Measurements from ENCODE around the gene GPR137. TPM values are rescaled to one million over a fixed set of nuclear protein-coding genes. Genes with fewer than 3 reads are reported as not detected.
"Not testable (repeated sequence)": the region's sequence is repeated elsewhere in the genome, so short reads cannot be mapped to it uniquely, and the experiment has no call there.

GPR137 gene
- total RNA-seq, 1 experiment from 2014 or later, result 24.4 TPM

DNA sequence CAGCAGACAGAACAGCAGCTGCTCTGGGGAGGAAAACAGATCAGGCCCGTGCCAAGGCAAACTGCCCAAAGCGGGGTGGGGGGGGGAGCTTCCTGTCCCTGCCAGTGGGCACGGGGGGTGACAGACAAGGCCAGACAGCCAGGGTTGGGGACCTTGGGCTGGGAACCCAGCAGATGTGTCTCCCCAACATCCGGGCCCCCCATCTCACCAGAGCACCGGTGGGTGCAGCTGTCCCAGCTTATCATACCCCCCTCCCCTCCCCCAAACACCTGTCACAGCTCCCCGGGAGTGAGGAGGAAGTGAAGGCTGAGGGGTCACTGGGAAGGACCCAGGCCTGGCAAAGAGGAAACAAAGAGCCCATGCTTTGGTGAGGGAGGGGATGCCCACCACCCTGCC is 40.2 kb upstream of the GPR137 start:
- CTCF ChIA-PET, result interaction anchor here (0.6 to 3.1 kb wide), 4 partner anchors 24 to 110 kb away, joined by 3 to 15 read pairs (median 8); no protein-coding TSS in a partner anchor
- H3K9ac ChIP-seq (ENCODE audit: low read length), result peak overlapping the region; percentile 100
- H2AFZ ChIP-seq (ENCODE audit: low read depth, low read length, poor library complexity, severe bottlenecking), result no peak overlapping the region
- ATAC-seq (no peak), DNase-seq (ENCODE audit: low read depth, low spot score) (no peak)
- H3K4me3 ChIP-seq (replicated peaks in 1 of 2; ENCODE audit: low read depth in 1 of 2, low read length in 2 of 2), result peak overlapping the region; percentile 99 to 100
- no peaks in the 10 kb centered on the region for H3K9me3 ChIP-seq (ENCODE audit: control insufficient read depth in 1 of 2, insufficient read depth in 1 of 2, low read depth in 1 of 2, low read length in 2 of 2)
- POLR2A ChIA-PET, result interaction anchor here (0.7 to 4.6 kb wide), 8 partner anchors 19 to 1355 kb away, joined by 3 to 29 read pairs (median 5); partner anchors contain the start of genes NUDT22, STIP1 and TRPT1
- intact Hi-C loops (cut with micrococcal nuclease), result no loop called here
- no peaks in the 10 kb centered on the region for H3K27me3 ChIP-seq (ENCODE audit: insufficient read depth, low read length)
- TF ChIP-seq TCF7L2 (IDR thresholded peaks at IDR 0.05; ENCODE audit: borderline replicate concordance, extremely low read depth, insufficient read depth, insufficient read length) (no peak), EZH2 (IDR thresholded peaks at IDR 0.05) (no peak), SP1 (IDR thresholded peaks at IDR 0.05; ENCODE audit: low read depth) (no peak), POLR2AphosphoS5 (IDR thresholded peaks at IDR 0.05; ENCODE audit: low read depth, low read length) (no peak), ELF1 (IDR thresholded peaks at IDR 0.05; ENCODE audit: borderline replicate concordance, low read depth) (no peak)
- TF ChIP-seq, protein P1, sequence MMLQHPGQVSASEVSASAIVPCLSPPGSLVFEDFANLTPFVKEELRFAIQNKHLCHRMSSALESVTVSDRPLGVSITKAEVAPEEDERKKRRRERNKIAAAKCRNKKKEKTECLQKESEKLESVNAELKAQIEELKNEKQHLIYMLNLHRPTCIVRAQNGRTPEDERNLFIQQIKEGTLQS (IDR thresholded peaks at IDR 0.05), result no peak
- no TSS peak for BruUV-seq (replicated peaks)
- H3K4me1 ChIP-seq (ENCODE audit: control insufficient read depth in 1 of 2, insufficient read depth in 2 of 2, low read length in 2 of 2), result peaks cover 33 to 71% of the 10 kb centered on the region in 2 experiments
- H3K27ac ChIP-seq (ENCODE audit: low read depth, low read length), result peak overlapping the region; percentile 94
- H3K79me2 ChIP-seq (ENCODE audit: insufficient read depth, low read length), result peaks cover 48% of the 10 kb centered on the region
- peaks cover 0 to 12% of the 10 kb centered on the region in 2 experiments; a peak in 1 of 4 replicates for H3K36me3 ChIP-seq (ENCODE audit: control insufficient read depth in 1 of 2, insufficient read depth in 2 of 2, low read length in 2 of 2)
- peak overlapping the region; percentile 84 for H3K4me2 ChIP-seq (ENCODE audit: low read length)
- H4K20me1 ChIP-seq (ENCODE audit: insufficient read depth), result no peaks in the 10 kb centered on the region
- RAD21 ChIA-PET (ENCODE audit: low non-redundant PET in 1 of 2, low total read pairs in 2 of 2, uncharacterized antibody in 2 of 2, unreplicated experiment in 2 of 2), result interaction anchor here in 1 of 2 experiments (1.1 kb wide), 1 partner anchor 41 kb away, joined by 4 read pairs; no protein-coding TSS in a partner anchor
- H3K9me2 ChIP-seq (ENCODE audit: insufficient read depth), result no peaks in the 10 kb centered on the region

DNA sequence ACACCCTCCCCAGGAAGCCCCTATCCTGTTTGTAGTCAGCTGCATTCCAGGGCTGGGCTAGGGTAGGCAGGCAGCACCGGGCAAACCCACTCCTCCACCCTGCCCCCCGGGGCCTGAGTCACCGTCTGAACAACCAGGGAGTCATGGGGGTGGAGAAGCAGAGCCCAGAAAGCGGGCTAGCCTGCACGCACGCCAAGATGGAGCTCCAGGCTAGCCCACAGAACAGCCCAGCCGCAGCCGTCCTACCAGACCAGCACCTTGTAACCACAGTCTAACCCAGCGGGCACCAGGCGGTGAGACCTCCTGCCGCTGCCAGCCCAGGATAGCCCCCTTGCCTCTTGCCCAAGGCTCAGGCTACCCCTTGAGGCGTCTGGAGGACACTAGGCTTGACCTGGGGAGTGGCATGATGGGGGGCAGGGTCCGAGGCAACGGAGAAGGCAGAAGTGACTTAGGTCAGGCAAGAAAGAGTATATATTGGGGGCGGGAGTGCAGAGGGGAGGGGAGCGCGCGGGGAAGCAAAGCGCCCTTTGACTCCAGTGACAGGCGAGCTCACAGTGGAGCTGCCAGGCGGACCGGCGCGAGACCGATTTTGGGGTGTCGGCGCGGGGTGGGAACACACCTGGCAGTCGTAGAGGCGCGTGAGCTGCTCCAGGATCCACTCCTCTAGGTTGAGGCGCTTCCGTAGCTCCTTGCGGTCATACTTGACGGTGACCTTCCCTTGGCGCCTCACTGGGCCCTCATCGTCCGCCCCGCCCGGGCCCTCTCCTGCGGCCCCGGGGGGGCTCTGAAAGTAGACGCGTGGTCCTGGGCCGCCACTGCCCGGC is 39.6 kb upstream of the GPR137 start:
- peak overlapping the region; percentile 99 to 100 for H3K4me3 ChIP-seq (replicated peaks in 1 of 2; ENCODE audit: low read depth in 1 of 2, low read length in 2 of 2)
- peak overlapping the region; percentile 100 for H3K9ac ChIP-seq (ENCODE audit: low read length)
- H3K79me2 ChIP-seq (ENCODE audit: insufficient read depth, low read length), result peaks cover 48% of the 10 kb centered on the region
- RAD21 ChIA-PET (ENCODE audit: low non-redundant PET in 1 of 2, low total read pairs in 2 of 2, uncharacterized antibody in 2 of 2, unreplicated experiment in 2 of 2), result interaction anchor here in 1 of 2 experiments (1.1 kb wide), 1 partner anchor 41 kb away, joined by 4 read pairs; no protein-coding TSS in a partner anchor
- ATAC-seq, result no peak
- CTCF ChIA-PET, result interaction anchor here (0.6 to 3.1 kb wide), 4 partner anchors 24 to 110 kb away, joined by 3 to 15 read pairs (median 8); no protein-coding TSS in a partner anchor
- TF ChIP-seq POLR2AphosphoS5 (IDR thresholded peaks at IDR 0.05; ENCODE audit: low read depth, low read length) (peak; percentile 69), ZFX (IDR thresholded peaks at IDR 0.05) (peak; percentile 23; the same call in 1 of the 2 replicates), TCF7L2 (IDR thresholded peaks at IDR 0.05; ENCODE audit: borderline replicate concordance, extremely low read depth, insufficient read depth, insufficient read length) (no peak), RAD21 (IDR thresholded peaks at IDR 0.05; ENCODE audit: low read depth) (no peak)
- TF ChIP-seq, protein P1 (IDR thresholded peaks at IDR 0.05), result no peak
- no peak for DNase-seq (ENCODE audit: low read depth, low spot score)
- no peak overlapping the region for H2AFZ ChIP-seq (ENCODE audit: low read depth, low read length, poor library complexity, severe bottlenecking)
- no peaks in the 10 kb centered on the region for H3K9me2 ChIP-seq (ENCODE audit: insufficient read depth)
- POLR2A ChIA-PET, result interaction anchor here (1.1 to 4.6 kb wide), 7 partner anchors 20 to 71 kb away, joined by 3 to 29 read pairs (median 5); partner anchors contain the start of genes NUDT22, PRDX5, STIP1 and TRMT112
- H3K9me3 ChIP-seq (ENCODE audit: control insufficient read depth in 1 of 2, insufficient read depth in 1 of 2, low read depth in 1 of 2, low read length in 2 of 2), result no peaks in the 10 kb centered on the region
- H3K4me2 ChIP-seq (ENCODE audit: low read length), result peak overlapping the region; percentile 84
- peaks cover 36 to 74% of the 10 kb centered on the region in 2 experiments for H3K4me1 ChIP-seq (ENCODE audit: control insufficient read depth in 1 of 2, insufficient read depth in 2 of 2, low read length in 2 of 2)
- TSS peak; percentile 49 for BruUV-seq (replicated peaks)
- H3K27me3 ChIP-seq (ENCODE audit: insufficient read depth, low read length), result no peaks in the 10 kb centered on the region
- intact Hi-C loops (cut with micrococcal nuclease), result no loop called here
- no peaks in the 10 kb centered on the region for H4K20me1 ChIP-seq (ENCODE audit: insufficient read depth)
- H3K36me3 ChIP-seq (ENCODE audit: control insufficient read depth in 1 of 2, insufficient read depth in 2 of 2, low read length in 2 of 2), result peaks cover 0 to 12% of the 10 kb centered on the region in 2 experiments; a peak in 1 of 4 replicates
- peak overlapping the region; percentile 94 for H3K27ac ChIP-seq (ENCODE audit: low read depth, low read length)

DNA sequence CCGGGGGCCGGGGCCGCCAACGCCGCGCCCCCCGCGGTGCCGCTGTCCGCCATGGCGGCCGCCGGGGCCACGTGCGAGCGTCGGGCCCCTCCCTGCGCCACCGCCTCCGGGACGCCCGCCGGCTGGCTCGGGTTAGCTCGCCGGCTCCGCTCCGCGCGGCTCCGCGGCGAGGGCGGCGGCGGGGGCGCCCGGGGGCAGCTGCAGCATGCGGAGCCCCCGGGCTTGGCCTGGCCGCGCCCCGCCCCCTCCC is 39.1 kb upstream of the GPR137 start:
- Histone ChIP-seq H3K4me2 (ENCODE audit: low read length) (peak overlapping the region; percentile 96; the same call in 1 of the 2 replicates), H3K4me1 (ENCODE audit: control insufficient read depth in 1 of 2, insufficient read depth in 2 of 2, low read length in 2 of 2) (peaks cover 36 to 76% of the 10 kb centered on the region in 2 experiments), H3K36me3 (ENCODE audit: control insufficient read depth in 1 of 2, insufficient read depth in 2 of 2, low read length in 2 of 2) (peaks cover 0 to 12% of the 10 kb centered on the region in 2 experiments; a peak in 1 of 4 replicates), H3K27ac (ENCODE audit: low read depth, low read length) (peak overlapping the region; percentile 94), H3K9ac (ENCODE audit: low read length) (peak overlapping the region; percentile 100), H3K4me3 (replicated peaks in 1 of 2; ENCODE audit: low read depth in 1 of 2, low read length in 2 of 2) (peak overlapping the region; percentile 99 to 100), H3K79me2 (ENCODE audit: insufficient read depth, low read length) (peaks cover 50% of the 10 kb centered on the region)
- DNase-seq (ENCODE audit: low read depth, low spot score); H3K9me3 ChIP-seq (ENCODE audit: control insufficient read depth in 1 of 2, insufficient read depth in 1 of 2, low read depth in 1 of 2, low read length in 2 of 2); H3K9me2 ChIP-seq (ENCODE audit: insufficient read depth); H3K27me3 ChIP-seq (ENCODE audit: insufficient read depth, low read length); intact Hi-C loops (cut with micrococcal nuclease); BruUV-seq (replicated peaks); H4K20me1 ChIP-seq (ENCODE audit: insufficient read depth); H2AFZ ChIP-seq (ENCODE audit: low read depth, low read length, poor library complexity, severe bottlenecking): not testable (repeated sequence)
- ChIA-PET POLR2A (interaction anchor here (0.6 to 4.6 kb wide), 5 partner anchors 24 to 442 kb away, joined by 3 to 29 read pairs (median 3); partner anchors contain the start of genes PRDX5 and TRMT112), CTCF (interaction anchor here (0.6 to 3.1 kb wide), 4 partner anchors 24 to 109 kb away, joined by 3 to 15 read pairs (median 8); no protein-coding TSS in a partner anchor), RAD21 (ENCODE audit: low non-redundant PET in 1 of 2, low total read pairs in 2 of 2, uncharacterized antibody in 2 of 2, unreplicated experiment in 2 of 2) (interaction anchor here in 1 of 2 experiments (1.1 kb wide), 1 partner anchor 42 kb away, joined by 4 read pairs; no protein-coding TSS in a partner anchor)
- peak; percentile 0 for ATAC-seq

All from HCT116 (cell line).